ENCODE results near the gene CRLF3.
"Not testable (repeated sequence)": the region's sequence is repeated elsewhere in the genome, so short reads cannot be mapped to it uniquely, and the experiment has no call there.

CRLF3 gene

GRCh38 chr17:30794372-30794771 lies 30.1 kb downstream of the CRLF3 start:
- Histone ChIP-seq H3K4me1 (ENCODE audit: control insufficient read depth, insufficient read depth, low read length, poor library complexity, severe bottlenecking) (no peaks in the 10 kb centered on the region), H3K27ac (ENCODE audit: insufficient read depth, low read length, poor library complexity, severe bottlenecking) (no peak overlapping the region), H3K9me3 (ENCODE audit: control insufficient read depth, low read length) (no peaks in the 10 kb centered on the region), H3K36me3 (ENCODE audit: control insufficient read depth, insufficient read depth, low read length) (peaks cover 65% of the 10 kb centered on the region), H3K4me3 (ENCODE audit: insufficient read depth, low read depth, low read length, poor library complexity, severe bottlenecking) (no peak overlapping the region), H3K27me3 (replicated peaks; ENCODE audit: control insufficient read depth, insufficient read depth, low read length, poor library complexity, severe bottlenecking) (no peaks in the 10 kb centered on the region)
- DNase-seq = no peak

DNA sequence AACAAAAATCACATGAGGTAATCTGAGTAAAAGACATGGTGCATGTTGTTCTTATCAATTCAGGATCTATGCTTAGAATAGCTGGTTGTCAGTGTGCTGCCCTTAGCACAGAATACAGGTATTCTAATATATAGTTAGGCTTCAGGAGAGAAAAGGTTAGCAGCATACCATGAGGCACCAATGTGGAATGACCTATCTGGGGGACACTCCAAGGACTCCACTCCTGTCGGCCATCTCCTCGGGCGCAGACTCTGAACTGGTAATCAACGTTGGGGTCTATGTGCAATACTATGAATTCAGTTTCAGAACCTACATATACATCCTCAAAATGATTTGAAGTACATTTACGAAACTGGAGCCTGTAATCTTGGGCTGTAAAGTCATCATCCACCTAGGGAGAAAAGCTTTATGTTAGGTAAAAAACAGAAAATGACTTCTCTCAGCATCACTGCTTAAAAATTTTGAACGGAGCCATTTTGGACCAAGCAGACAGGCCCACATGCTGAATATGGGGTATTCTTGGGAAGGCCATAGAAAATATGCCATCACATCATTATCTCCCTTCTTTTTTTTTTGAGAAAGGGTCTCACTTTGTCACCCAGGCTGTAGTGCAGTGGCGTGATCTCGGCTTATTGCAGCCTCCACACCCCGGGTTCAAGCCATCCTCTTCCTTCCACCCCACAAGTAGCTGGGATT lies 31.1 kb downstream of the CRLF3 start:
- Histone ChIP-seq H3K27ac (ENCODE audit: insufficient read depth, low read length, poor library complexity, severe bottlenecking) (no peak overlapping the region), H3K9me3 (ENCODE audit: control insufficient read depth, low read length) (no peaks in the 10 kb centered on the region), H3K4me1 (ENCODE audit: control insufficient read depth, insufficient read depth, low read length, poor library complexity, severe bottlenecking) (no peaks in the 10 kb centered on the region), H3K4me3 (ENCODE audit: insufficient read depth, low read depth, low read length, poor library complexity, severe bottlenecking) (no peak overlapping the region), H3K36me3 (ENCODE audit: control insufficient read depth, insufficient read depth, low read length) (peaks cover 63% of the 10 kb centered on the region), H3K27me3 (replicated peaks; ENCODE audit: control insufficient read depth, insufficient read depth, low read length, poor library complexity, severe bottlenecking) (no peaks in the 10 kb centered on the region)
- no peak for DNase-seq

GRCh38 chr17:30790279-30790678 lies 34.2 kb downstream of the CRLF3 start:
- H3K4me1 ChIP-seq (ENCODE audit: control insufficient read depth, insufficient read depth, low read length, poor library complexity, severe bottlenecking) = no peaks in the 10 kb centered on the region
- H3K27me3 ChIP-seq (replicated peaks; ENCODE audit: control insufficient read depth, insufficient read depth, low read length, poor library complexity, severe bottlenecking) = no peaks in the 10 kb centered on the region
- H3K4me3 ChIP-seq (ENCODE audit: insufficient read depth, low read depth, low read length, poor library complexity, severe bottlenecking) = no peak overlapping the region
- H3K27ac ChIP-seq (ENCODE audit: insufficient read depth, low read length, poor library complexity, severe bottlenecking) = no peak overlapping the region
- peaks cover 45% of the 10 kb centered on the region for H3K36me3 ChIP-seq (ENCODE audit: control insufficient read depth, insufficient read depth, low read length)
- DNase-seq = no peak
- H3K9me3 ChIP-seq (ENCODE audit: control insufficient read depth, low read length) = no peaks in the 10 kb centered on the region

DNA sequence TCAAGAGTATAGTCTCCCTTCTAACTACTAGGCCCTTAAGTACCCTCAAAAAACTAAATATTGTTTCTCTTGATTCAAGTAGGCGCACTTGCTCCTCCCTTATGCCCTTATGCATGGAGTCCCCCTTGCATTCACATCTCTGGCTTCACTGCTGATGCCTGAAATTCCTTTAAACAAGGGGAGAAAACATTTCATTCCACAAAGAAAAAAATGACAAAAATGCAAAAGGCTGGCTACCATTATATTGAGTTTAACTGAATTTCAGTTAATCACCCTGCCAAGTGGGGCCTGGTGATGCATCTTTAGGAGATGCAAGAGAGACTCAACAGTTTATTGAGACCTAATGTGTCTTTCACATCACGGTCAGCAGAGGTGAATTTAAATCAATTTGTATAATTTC lies 35.6 kb downstream of the CRLF3 start:
- Histone ChIP-seq H3K4me1 (ENCODE audit: control insufficient read depth, insufficient read depth, low read length, poor library complexity, severe bottlenecking) (no peaks in the 10 kb centered on the region), H3K27ac (ENCODE audit: insufficient read depth, low read length, poor library complexity, severe bottlenecking) (no peak overlapping the region), H3K4me3 (ENCODE audit: insufficient read depth, low read depth, low read length, poor library complexity, severe bottlenecking) (no peak overlapping the region), H3K9me3 (ENCODE audit: control insufficient read depth, low read length) (no peaks in the 10 kb centered on the region), H3K36me3 (ENCODE audit: control insufficient read depth, insufficient read depth, low read length) (peaks cover 44% of the 10 kb centered on the region), H3K27me3 (replicated peaks; ENCODE audit: control insufficient read depth, insufficient read depth, low read length, poor library complexity, severe bottlenecking) (no peaks in the 10 kb centered on the region)
- DNase-seq = no peak

- no peaks in the 10 kb centered on the region for H3K9me3 ChIP-seq (ENCODE audit: control insufficient read depth, low read length)
- H3K27ac ChIP-seq (ENCODE audit: insufficient read depth, low read length, poor library complexity, severe bottlenecking) = no peak overlapping the region
- peaks cover 40% of the 10 kb centered on the region for H3K36me3 ChIP-seq (ENCODE audit: control insufficient read depth, insufficient read depth, low read length)
- H3K4me1 ChIP-seq (ENCODE audit: control insufficient read depth, insufficient read depth, low read length, poor library complexity, severe bottlenecking) = no peaks in the 10 kb centered on the region
- H3K27me3 ChIP-seq (replicated peaks; ENCODE audit: control insufficient read depth, insufficient read depth, low read length, poor library complexity, severe bottlenecking) = no peaks in the 10 kb centered on the region
- no peak for DNase-seq
- H3K4me3 ChIP-seq (ENCODE audit: insufficient read depth, low read depth, low read length, poor library complexity, severe bottlenecking) = no peak overlapping the region
These were observed 42.3 kb downstream of the CRLF3 start for GRCh38 chr17:30782206-30782605.

GRCh38 chr17:30780343-30780742 lies 44.1 kb downstream of the CRLF3 start:
- Histone ChIP-seq H3K4me3 (ENCODE audit: insufficient read depth, low read depth, low read length, poor library complexity, severe bottlenecking) (no peak overlapping the region), H3K27ac (ENCODE audit: insufficient read depth, low read length, poor library complexity, severe bottlenecking) (no peak overlapping the region), H3K9me3 (ENCODE audit: control insufficient read depth, low read length) (no peaks in the 10 kb centered on the region), H3K36me3 (ENCODE audit: control insufficient read depth, insufficient read depth, low read length) (peaks cover 29% of the 10 kb centered on the region), H3K4me1 (ENCODE audit: control insufficient read depth, insufficient read depth, low read length, poor library complexity, severe bottlenecking) (no peaks in the 10 kb centered on the region), H3K27me3 (replicated peaks; ENCODE audit: control insufficient read depth, insufficient read depth, low read length, poor library complexity, severe bottlenecking) (no peaks in the 10 kb centered on the region)
- no peak for DNase-seq

DNA sequence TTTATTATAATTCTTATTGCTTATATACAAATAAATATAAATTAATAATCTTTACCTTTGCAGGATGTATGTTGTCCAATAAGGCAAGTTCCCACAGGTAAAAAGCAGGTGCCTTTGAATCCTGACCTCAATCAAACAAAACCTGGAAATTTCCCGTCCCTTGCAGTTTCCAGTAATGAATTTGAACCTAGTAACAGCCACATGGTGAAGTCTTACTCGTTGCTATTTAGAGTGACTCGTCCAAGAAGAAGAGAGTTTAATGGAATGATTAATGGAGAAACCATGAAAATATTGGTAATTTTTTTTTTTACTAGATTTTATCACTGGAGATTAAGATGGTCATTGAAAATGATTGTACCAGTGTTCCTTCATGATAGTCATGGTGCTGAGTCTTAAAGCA lies 55.7 kb downstream of the CRLF3 start:
- DNase-seq; H3K27me3 ChIP-seq (replicated peaks; ENCODE audit: control insufficient read depth, insufficient read depth, low read length, poor library complexity, severe bottlenecking); H3K36me3 ChIP-seq (ENCODE audit: control insufficient read depth, insufficient read depth, low read length); H3K4me1 ChIP-seq (ENCODE audit: control insufficient read depth, insufficient read depth, low read length, poor library complexity, severe bottlenecking); H3K4me3 ChIP-seq (ENCODE audit: insufficient read depth, low read depth, low read length, poor library complexity, severe bottlenecking); H3K9me3 ChIP-seq (ENCODE audit: control insufficient read depth, low read length); H3K27ac ChIP-seq (ENCODE audit: insufficient read depth, low read length, poor library complexity, severe bottlenecking): not testable (repeated sequence)

- H3K27me3 ChIP-seq (replicated peaks; ENCODE audit: control insufficient read depth, insufficient read depth, low read length, poor library complexity, severe bottlenecking); H3K27ac ChIP-seq (ENCODE audit: insufficient read depth, low read length, poor library complexity, severe bottlenecking); DNase-seq; H3K4me1 ChIP-seq (ENCODE audit: control insufficient read depth, insufficient read depth, low read length, poor library complexity, severe bottlenecking); H3K9me3 ChIP-seq (ENCODE audit: control insufficient read depth, low read length); H3K36me3 ChIP-seq (ENCODE audit: control insufficient read depth, insufficient read depth, low read length); H3K4me3 ChIP-seq (ENCODE audit: insufficient read depth, low read depth, low read length, poor library complexity, severe bottlenecking): not testable (repeated sequence)
These were observed 56.7 kb downstream of the CRLF3 start for GRCh38 chr17:30767641-30768404.

- Histone ChIP-seq H3K27ac (ENCODE audit: insufficient read depth, low read length, poor library complexity, severe bottlenecking) (no peak overlapping the region), H3K27me3 (replicated peaks; ENCODE audit: control insufficient read depth, insufficient read depth, low read length, poor library complexity, severe bottlenecking) (no peaks in the 10 kb centered on the region), H3K4me3 (ENCODE audit: insufficient read depth, low read depth, low read length, poor library complexity, severe bottlenecking) (no peak overlapping the region), H3K4me1 (ENCODE audit: control insufficient read depth, insufficient read depth, low read length, poor library complexity, severe bottlenecking) (no peaks in the 10 kb centered on the region), H3K9me3 (ENCODE audit: control insufficient read depth, low read length) (no peaks in the 10 kb centered on the region), H3K36me3 (ENCODE audit: control insufficient read depth, insufficient read depth, low read length) (no peaks in the 10 kb centered on the region)
- no peak for DNase-seq
These were observed 63.4 kb downstream of the CRLF3 start for GRCh38 chr17:30761060-30761459.

DNA sequence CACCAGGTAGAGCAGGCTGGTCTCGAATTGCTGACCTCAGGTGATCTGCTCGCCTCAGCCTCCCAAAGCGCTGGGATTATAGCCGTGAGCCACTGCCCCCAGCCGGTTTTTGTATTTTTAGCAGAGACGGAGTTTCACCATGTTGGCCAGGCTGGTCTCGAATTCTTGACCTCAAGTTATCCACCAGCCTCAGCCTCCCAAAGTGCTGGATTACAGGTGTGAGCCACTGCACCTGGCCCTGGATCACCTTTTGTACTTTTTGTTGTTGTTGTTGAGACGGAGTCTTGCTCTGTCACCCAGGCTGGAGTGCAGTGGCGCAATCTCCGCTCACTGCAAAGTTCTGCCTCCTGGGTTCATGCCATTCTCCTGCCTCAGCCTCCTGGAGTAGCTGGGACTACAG lies 71.2 kb downstream of the CRLF3 start:
- H3K4me1 ChIP-seq (ENCODE audit: control insufficient read depth, insufficient read depth, low read length, poor library complexity, severe bottlenecking); H3K27ac ChIP-seq (ENCODE audit: insufficient read depth, low read length, poor library complexity, severe bottlenecking); DNase-seq; H3K36me3 ChIP-seq (ENCODE audit: control insufficient read depth, insufficient read depth, low read length); H3K9me3 ChIP-seq (ENCODE audit: control insufficient read depth, low read length); H3K4me3 ChIP-seq (ENCODE audit: insufficient read depth, low read depth, low read length, poor library complexity, severe bottlenecking); H3K27me3 ChIP-seq (replicated peaks; ENCODE audit: control insufficient read depth, insufficient read depth, low read length, poor library complexity, severe bottlenecking): not testable (repeated sequence)

Data from effector memory CD4-positive, alpha-beta T cell (primary cell).